ENCODE measurements around the gene ST6GALNAC6.

The ST6GALNAC6 gene

GRCh38 chr9:127857278-127857677 lies 42.1 kb downstream of the ST6GALNAC6 start:
- TF ChIP-seq REST (IDR thresholded peaks at IDR 0.05; ENCODE audit: insufficient read depth in 1 of 2, low read depth in 2 of 2, low read length in 2 of 2): no peak
- TF ChIP-seq SIN3A (IDR thresholded peaks at IDR 0.05; ENCODE audit: borderline replicate concordance, insufficient read depth, low read length): no peak
- no peak for TF ChIP-seq POLR2AphosphoS5 (IDR thresholded peaks at IDR 0.05; ENCODE audit: low read depth, low read length)
- TF ChIP-seq FOXP2 (optimal IDR thresholded peaks at IDR 0.05; ENCODE audit: borderline replicate concordance, extremely low read depth, extremely low read length, insufficient read depth): no peak
- TF ChIP-seq TAF1 (IDR thresholded peaks at IDR 0.05; ENCODE audit: borderline replicate concordance, insufficient read depth, low read length): no peak

GRCh38 chr9:127856729-127857116 lies 42.7 kb downstream of the ST6GALNAC6 start:
- TF ChIP-seq POLR2AphosphoS5 (IDR thresholded peaks at IDR 0.05; ENCODE audit: low read depth, low read length) (no peak), FOXP2 (optimal IDR thresholded peaks at IDR 0.05; ENCODE audit: borderline replicate concordance, extremely low read depth, extremely low read length, insufficient read depth) (no peak), SIN3A (IDR thresholded peaks at IDR 0.05; ENCODE audit: borderline replicate concordance, insufficient read depth, low read length) (no peak), REST (IDR thresholded peaks at IDR 0.05; ENCODE audit: insufficient read depth in 1 of 2, low read depth in 2 of 2, low read length in 2 of 2) (no peak), TAF1 (IDR thresholded peaks at IDR 0.05; ENCODE audit: borderline replicate concordance, insufficient read depth, low read length) (no peak)

- TF ChIP-seq POLR2AphosphoS5 (IDR thresholded peaks at IDR 0.05; ENCODE audit: low read depth, low read length) (no peak), SIN3A (IDR thresholded peaks at IDR 0.05; ENCODE audit: borderline replicate concordance, insufficient read depth, low read length) (no peak), FOXP2 (optimal IDR thresholded peaks at IDR 0.05; ENCODE audit: borderline replicate concordance, extremely low read depth, extremely low read length, insufficient read depth) (no peak), REST (IDR thresholded peaks at IDR 0.05; ENCODE audit: insufficient read depth in 1 of 2, low read depth in 2 of 2, low read length in 2 of 2) (no peak), TAF1 (IDR thresholded peaks at IDR 0.05; ENCODE audit: borderline replicate concordance, insufficient read depth, low read length) (no peak)
Measured at GRCh38 chr9:127856094-127856728, 43.2 kb downstream of the ST6GALNAC6 start.

- TF ChIP-seq SIN3A (IDR thresholded peaks at IDR 0.05; ENCODE audit: borderline replicate concordance, insufficient read depth, low read length): no peak
- TF ChIP-seq REST (IDR thresholded peaks at IDR 0.05; ENCODE audit: insufficient read depth in 1 of 2, low read depth in 2 of 2, low read length in 2 of 2): no peak
- no peak for TF ChIP-seq POLR2AphosphoS5 (IDR thresholded peaks at IDR 0.05; ENCODE audit: low read depth, low read length)
- TF ChIP-seq FOXP2 (optimal IDR thresholded peaks at IDR 0.05; ENCODE audit: borderline replicate concordance, extremely low read depth, extremely low read length, insufficient read depth): no peak
- TF ChIP-seq TAF1 (IDR thresholded peaks at IDR 0.05; ENCODE audit: borderline replicate concordance, insufficient read depth, low read length): no peak
Measured at GRCh38 chr9:127855522-127855921, 43.9 kb downstream of the ST6GALNAC6 start.
